NCI-H2081 treated with DMSO at 0.1 percent for 48 hours (cell line): Measurements from ENCODE around the gene CLTCL1.

Source experiments
- DNase-seq: peaks from one replicate; lab custom pipeline; 2025; lab: John Stamatoyannopoulos, UW

CLTCL1 gene

DNA sequence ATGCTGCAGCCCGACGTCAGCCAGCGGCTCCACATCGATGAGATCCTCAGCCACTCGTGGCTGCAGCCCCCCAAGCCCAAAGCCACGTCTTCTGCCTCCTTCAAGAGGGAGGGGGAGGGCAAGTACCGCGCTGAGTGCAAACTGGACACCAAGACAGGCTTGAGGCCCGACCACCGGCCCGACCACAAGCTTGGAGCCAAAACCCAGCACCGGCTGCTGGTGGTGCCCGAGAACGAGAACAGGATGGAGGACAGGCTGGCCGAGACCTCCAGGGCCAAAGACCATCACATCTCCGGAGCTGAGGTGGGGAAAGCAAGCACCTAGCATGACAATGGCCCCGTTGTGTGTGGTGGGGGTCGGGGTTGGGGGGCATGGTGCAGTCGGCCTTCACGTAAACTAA, 159.4 kb downstream of the CLTCL1 start:
- DNase-seq = no peak

GRCh38 chr22:19131685-19132015, 159.9 kb downstream of the CLTCL1 start:
- no peak for DNase-seq

GRCh38 chr22:19130959-19131684, 160.4 kb downstream of the CLTCL1 start, which contains the start of gene TSSK2:
Gene TSSK2 (plus strand): TSS chr22:19131308. CDS start chr22:19131400, 92 bp downstream.
- DNase-seq = no peak

GRCh38 chr22:19129871-19130270, 161.6 kb downstream of the CLTCL1 start:
- no peak for DNase-seq
